ENCODE results near the gene CALR3. TPM values are rescaled to one million over a fixed set of nuclear protein-coding genes. Genes with fewer than 3 reads are reported as not detected.

CALR3 gene
- total and polyA plus RNA-seq, 2 of the 8 experiments (the other 6 are each of a cell fraction or from before 2014, with no cell fraction given) = 0.11 to 0.32 TPM

- Histone ChIP-seq H3K4me2 (ENCODE audit: insufficient read depth in 1 of 2, low read depth in 2 of 2, low read length in 2 of 2) (no peak overlapping the region), H3K56ac (replicated peaks; ENCODE audit: insufficient read length, low read depth, low read length) (no peak overlapping the region), H2BK5ac (ENCODE audit: low read depth, low read length) (no peak overlapping the region), H2AK5ac (ENCODE audit: low read depth, low read length) (no peak overlapping the region), H2AFZ (ENCODE audit: low read length) (no peak overlapping the region), H3K36me3 (ENCODE audit: control insufficient read depth in 2 of 4, insufficient read depth in 4 of 4, low read length in 3 of 4) (peaks cover 0 to 8% (median 2%) of the 10 kb centered on the region in 4 experiments; a peak in 5 of 8 replicates), H3K27me3 (replicated peaks in 1 of 4; ENCODE audit: control insufficient read depth in 3 of 4, extremely low read depth in 1 of 4, insufficient read depth in 3 of 4, low read length in 3 of 4) (no peaks in the 10 kb centered on the region), H4K20me1 (replicated peaks in 1 of 2; ENCODE audit: control insufficient read depth in 1 of 2, insufficient read depth in 2 of 2, low read length in 2 of 2) (no peaks in the 10 kb centered on the region), H3K23me2 (ENCODE audit: low read depth, low read length) (no peaks in the 10 kb centered on the region), H3K9me3 (ENCODE audit: insufficient read depth in 2 of 2, low read depth in 1 of 2, low read length in 1 of 2) (no peaks in the 10 kb centered on the region), H4K5ac (ENCODE audit: insufficient read length, low read depth, low read length) (no peak overlapping the region), H3K18ac (ENCODE audit: extremely low read depth, low read length) (no peak overlapping the region), H3K79me1 (ENCODE audit: low read depth, low read length) (no peaks in the 10 kb centered on the region), H2BK15ac (ENCODE audit: low read length) (no peak overlapping the region), H4K91ac (replicated peaks; ENCODE audit: insufficient read length, low read length) (no peak overlapping the region), H3K23ac (ENCODE audit: insufficient read length) (no peak overlapping the region), H3K9ac (replicated peaks in 1 of 4; ENCODE audit: extremely low read depth in 1 of 4, low read depth in 3 of 4, low read length in 3 of 4) (no peak overlapping the region), H3K4ac (replicated peaks; ENCODE audit: insufficient read length, low read depth, low read length) (no peak overlapping the region), H2BK12ac (ENCODE audit: low read depth, low read length) (no peak overlapping the region), H3K14ac (ENCODE audit: insufficient read length) (no peak overlapping the region), H4K8ac (ENCODE audit: extremely low read depth, insufficient read depth, low read length) (no peak overlapping the region), H2BK20ac (ENCODE audit: low read length) (no peak overlapping the region), H3K79me2 (ENCODE audit: control insufficient read depth in 1 of 2, insufficient read depth in 2 of 2, low read length in 2 of 2) (no peaks in the 10 kb centered on the region), H3K4me1 (replicated peaks in 1 of 4; ENCODE audit: control insufficient read depth in 3 of 4, insufficient read depth in 4 of 4, low read length in 3 of 4) (no peaks in the 10 kb centered on the region), H3K27ac (ENCODE audit: low read depth, low read length) (no peak overlapping the region), H3K4me3 (ENCODE audit: extremely low read depth in 1 of 4, insufficient read depth in 2 of 4, low read depth in 3 of 4, low read length in 4 of 4) (no peak overlapping the region), H2BK120ac (replicated peaks; ENCODE audit: low read depth, low read length) (no peak overlapping the region)
- DNase-seq (ENCODE audit: low read depth in 1 of 2, low spot score in 2 of 2) (no peak), FAIRE-seq (no peak)
- ChIA-PET CTCF (ENCODE audit: partially characterized antibody) (interaction anchor here (1.4 to 1.8 kb wide), 3 partner anchors 12 to 62 kb away, joined by 3 to 10 read pairs (median 7); no protein-coding TSS in a partner anchor), POLR2A (ENCODE audit: partially characterized antibody) (no interaction called here)
- WGBS, 2 experiments (ENCODE audit: extremely low coverage in 1 of 2, insufficient coverage in 1 of 2, insufficient read length in 1 of 2, insufficient replicate concordance in 2 of 2, low coverage in 1 of 2, low lambda C conversion rate in 2 of 2, missing lambda C conversion rate in 1 of 2) = 91% methylated on average over 3 of the region's 3 CpGs; no CpG with 5 or more reads in 1 of the 2 experiments
Measured at GRCh38 chr19:16504271-16504670, 8.3 kb upstream of the CALR3 start.

Data from H1 (cell line).